Lower leg skin (tissue), 4 donors: ENCODE data around the gene TMEM154. TPM values are rescaled to one million over a fixed set of nuclear protein-coding genes. Genes with fewer than 3 reads are reported as not detected.

Experiments used
- DNase-seq, 2 donors: peaks; one replicate each; pipeline ENCODE4 v3.0.0-alpha.2; 2019; ENCODE audit warnings: low spot score in 2 of 2
- H3K4me3 ChIP-seq: fragments of 200-600 bp; sonication (generic); 2 replicates; pipeline ENCODE4 v1.5.1; 2017; ENCODE audit warnings: mild to moderate bottlenecking, low read depth; ENCODE audit not compliant: poor library complexity, severe bottlenecking
- CTCF ChIP-seq, 3 donors: fragments of 450-650 bp; IDR thresholded peaks; one replicate each; pipeline ENCODE4 v1.5.1; 2016; ENCODE audit warnings: antibody characterized with exemption in 3 of 3, mild to moderate bottlenecking in 3 of 3, moderate library complexity in 2 of 3
- POLR2A ChIP-seq, 2 donors: fragments of 450-650 bp; IDR thresholded peaks; one replicate each; pipeline ENCODE4 v1.6.1; 2016 to 2017; ENCODE audit warnings: antibody characterized with exemption in 2 of 2, mild to moderate bottlenecking in 1 of 2, moderate library complexity in 1 of 2
- WGBS, 2 donors: methylation state at CpG; one replicate each; pipeline ENCODE4 v1.1.5; 2018; 5-methylcytosine and 5-hydroxymethylcytosine counted together
- intact Hi-C: fragments of 100-400 bp; cut with DNase I; formaldehyde crosslinking; loops from one replicate; pipeline ENCODE4 v1.15.0; 2023; ENCODE audit warnings: low total_unique reads
- total RNA-seq, 4 donors: library from RNA; depleted of rRNA; stranded (reverse); fragments of >200 nt; gene quantifications; one replicate each; pipeline ENCODE4 v1.1.0, GENCODE V29; 2016

Gene TMEM154
- total RNA-seq, 4 donors from 2014 or later = 73.1 to 139 (median 97.5) TPM

- intact Hi-C loops = no loop called here
- H3K4me3 ChIP-seq = no peak overlapping the region
- TF ChIP-seq CTCF (IDR thresholded peaks at IDR 0.05) = no peak
- TF ChIP-seq POLR2A (IDR thresholded peaks at IDR 0.05) = no peak
- DNase-seq = no peak
- WGBS, 2 donors = 32 to 50% methylated on average over 1 of the region's 1 CpG
These were observed 20.4 kb upstream of the TMEM154 start for GRCh38 chr4:152700151-152700550.

- WGBS, 2 donors = 61 to 65% methylated on average over 4 of the region's 4 CpGs
- no peak for TF ChIP-seq POLR2A (IDR thresholded peaks at IDR 0.05)
- no peak for TF ChIP-seq CTCF (IDR thresholded peaks at IDR 0.05)
- intact Hi-C loops = no loop called here
- H3K4me3 ChIP-seq = no peak overlapping the region
- DNase-seq = no peak
These were observed 19.5 kb upstream of the TMEM154 start for GRCh38 chr4:152699313-152699712.

- H3K4me3 ChIP-seq = no peak overlapping the region
- TF ChIP-seq CTCF (IDR thresholded peaks at IDR 0.05) = no peak
- no peak for TF ChIP-seq POLR2A (IDR thresholded peaks at IDR 0.05)
- no peak for DNase-seq
- intact Hi-C loops = no loop called here
- WGBS, 2 donors = 40 to 45% methylated on average over 1 of the region's 1 CpG
These were observed 18.3 kb upstream of the TMEM154 start for GRCh38 chr4:152698089-152698499.

- no peak overlapping the region for H3K4me3 ChIP-seq
- intact Hi-C loops = no loop called here
- DNase-seq = peak in 1 of 2 donors; percentile 75
- TF ChIP-seq POLR2A (IDR thresholded peaks at IDR 0.05) = no peak
- TF ChIP-seq CTCF (IDR thresholded peaks at IDR 0.05) = no peak
- WGBS, 2 donors = 46 to 51% methylated on average over 3 of the region's 3 CpGs
These were observed 17.7 kb upstream of the TMEM154 start for GRCh38 chr4:152697284-152698088.

GRCh38 chr4:152696764-152697261, 17.0 kb upstream of the TMEM154 start:
- intact Hi-C loops = no loop called here
- no peak overlapping the region for H3K4me3 ChIP-seq
- no peak for DNase-seq
- WGBS, 2 donors = 30 to 39% methylated on average over 5 of the region's 5 CpGs
- TF ChIP-seq POLR2A (IDR thresholded peaks at IDR 0.05) (no peak), CTCF (IDR thresholded peaks at IDR 0.05) (no peak)
